Neural cell (in vitro differentiated cells): ENCODE data around the gene ZSWIM8. TPM values are rescaled to one million over a fixed set of nuclear protein-coding genes. Genes with fewer than 3 reads are reported as not detected.

ENCODE experiments used
- H2AFZ ChIP-seq: fragments of 200-600, 300-800 bp; sonication (generic), shearing (Covaris generic); 2 replicates; pipeline ENCODE4 v1.6.0; 2014; ENCODE audit warnings: low read depth, mild to moderate bottlenecking, antibody characterized with exemption, low read length, moderate library complexity
- H3F3A ChIP-seq: fragments of 200-600 bp; shearing (Covaris generic); 2 replicates; pipeline ENCODE4 v1.6.1; 2016; ENCODE audit warnings: mild to moderate bottlenecking, moderate library complexity, mixed read lengths, antibody characterized with exemption, low read length; ENCODE audit not compliant: insufficient read depth, poor library complexity, severe bottlenecking
- H3K27ac ChIP-seq: fragments of 200-600, 300-800 bp; sonication (generic), shearing (Covaris generic); 2 replicates; pipeline ENCODE4 v1.5.1; 2014; ENCODE audit warnings: mild to moderate bottlenecking, low read length, moderate library complexity
- H3K27me3 ChIP-seq: fragments of 300-800, 200-600 bp; sonication (generic), shearing (Covaris generic); 2 replicates; pipeline ENCODE4 v1.6.0; 2014; ENCODE audit warnings: mild to moderate bottlenecking, low read depth, low read length, moderate library complexity; ENCODE audit not compliant: insufficient read depth
- H3K36me3 ChIP-seq: fragments of 300-800, 200-600 bp; sonication (generic), shearing (Covaris generic); 2 replicates; pipeline ENCODE4 v1.5.1; 2014; ENCODE audit warnings: mild to moderate bottlenecking, antibody characterized with exemption, low read length, moderate library complexity; ENCODE audit not compliant: insufficient read depth
- H3K4me2 ChIP-seq: fragments of 300-800, 200-600 bp; sonication (generic), shearing (Covaris generic); 2 replicates; pipeline ENCODE4 v1.6.0; 2014; ENCODE audit warnings: mild to moderate bottlenecking, low read length
- H3K4me3 ChIP-seq: fragments of 300-800, 200-600 bp; sonication (generic), shearing (Covaris generic); 2 replicates; pipeline ENCODE4 v1.5.1; 2014; ENCODE audit warnings: mild to moderate bottlenecking, low read length, moderate library complexity
- H3K79me2 ChIP-seq: fragments of 200-600 bp; shearing (Covaris generic); replicated peaks from 2 replicates; pipeline ENCODE4 v1.6.0; 2014; ENCODE audit warnings: mild to moderate bottlenecking, low read length, moderate library complexity; ENCODE audit not compliant: insufficient read depth
- H3K9ac ChIP-seq: fragments of 300-800, 200-600 bp; sonication (generic), shearing (Covaris generic); 2 replicates; pipeline ENCODE4 v1.6.1; 2016; ENCODE audit warnings: mild to moderate bottlenecking, low read length, mixed read lengths
- H3K9me2 ChIP-seq: fragments of 200-600 bp; shearing (Covaris generic); 2 replicates; pipeline ENCODE4 v1.6.1; 2016; ENCODE audit warnings: mild to moderate bottlenecking, low read length, mixed read lengths; ENCODE audit not compliant: insufficient read depth
- H3K9me3 ChIP-seq: fragments of 200-600, 300-800 bp; sonication (generic), shearing (Covaris generic); 2 replicates; pipeline ENCODE4 v1.6.1; 2016; ENCODE audit warnings: mild to moderate bottlenecking, mixed run types, low read length, moderate library complexity, mixed read lengths
- H4K20me1 ChIP-seq: fragments of 200-600 bp; shearing (Covaris generic); 2 replicates; pipeline ENCODE4 v1.6.1; 2016; ENCODE audit warnings: mild to moderate bottlenecking, mixed run types; ENCODE audit not compliant: insufficient read depth
- CTCF ChIP-seq: fragments of 450-650 bp; IDR thresholded peaks from 2 replicates; pipeline ENCODE4 v1.5.1; 2014; ENCODE audit warnings: antibody characterized with exemption, mild to moderate bottlenecking, moderate library complexity; ENCODE audit not compliant: poor library complexity, severe bottlenecking
- EP300 ChIP-seq: fragments of 450-650 bp; conservative IDR thresholded peaks from 2 replicates; pipeline ENCODE4 v1.6.1; 2014; ENCODE audit warnings: antibody characterized with exemption, mild to moderate bottlenecking, moderate library complexity; ENCODE audit not compliant: poor library complexity, severe bottlenecking
- EZH2 ChIP-seq: fragments of 200-600, 300-800 bp; shearing (Covaris generic), sonication (generic); IDR thresholded peaks from 2 replicates; pipeline ENCODE4 v1.6.1; 2014; ENCODE audit warnings: antibody characterized with exemption, low read length, borderline replicate concordance, mild to moderate bottlenecking; ENCODE audit not compliant: insufficient read depth, poor library complexity, severe bottlenecking
- MXI1 ChIP-seq: fragments of 450-650 bp; conservative IDR thresholded peaks from 2 replicates; pipeline ENCODE4 v1.6.1; 2014; ENCODE audit warnings: antibody characterized with exemption, mild to moderate bottlenecking; ENCODE audit not compliant: poor library complexity, severe bottlenecking
- POLR2AphosphoS5 ChIP-seq: IDR thresholded peaks from 2 replicates; pipeline ENCODE4 v1.6.1; 2012
- RAD21 ChIP-seq: fragments of 450-650 bp; conservative IDR thresholded peaks from 2 replicates; pipeline ENCODE4 v1.6.1; 2014; ENCODE audit warnings: antibody characterized with exemption, mild to moderate bottlenecking, moderate library complexity
- REST ChIP-seq: IDR thresholded peaks from 2 replicates; pipeline ENCODE4 v1.6.1; 2012; ENCODE audit warnings: borderline replicate concordance
- SMC3 ChIP-seq: fragments of 450-650 bp; conservative IDR thresholded peaks from 2 replicates; pipeline ENCODE4 v1.6.1; 2014; ENCODE audit warnings: antibody characterized with exemption, mild to moderate bottlenecking, moderate library complexity; ENCODE audit not compliant: poor library complexity
- TAF1 ChIP-seq: IDR thresholded peaks from 2 replicates; pipeline ENCODE4 v1.6.1; 2012; ENCODE audit warnings: low read depth
- polyA plus RNA-seq: library from polyadenylated mRNA; depleted of rRNA; stranded (reverse); fragments of >200 nt; gene quantifications from 2 replicates; pipeline ENCODE4 v1.2.3, GENCODE V29; 2014

ZSWIM8 gene
- polyA plus RNA-seq, 1 donor from 2014 or later, result 69.1 TPM

GRCh38 chr10:73850211-73850610 lies 64.8 kb downstream of the ZSWIM8 start:
- no peaks in the 10 kb centered on the region for H3K79me2 ChIP-seq
- no peaks in the 10 kb centered on the region for H4K20me1 ChIP-seq
- H2AFZ ChIP-seq, result no peak overlapping the region
- H3K4me2 ChIP-seq, result no peak overlapping the region
- TF ChIP-seq CTCF, result no peak
- TF ChIP-seq SMC3, result no peak
- no peak for TF ChIP-seq MXI1
- TF ChIP-seq EZH2, result no peak
- TF ChIP-seq POLR2AphosphoS5, result no peak
- no peak for TF ChIP-seq RAD21
- no peak for TF ChIP-seq TAF1
- TF ChIP-seq EP300, result no peak
- no peak for TF ChIP-seq REST
- H3K36me3 ChIP-seq, result no peaks in the 10 kb centered on the region
- no peaks in the 10 kb centered on the region for H3F3A ChIP-seq
- no peak overlapping the region for H3K4me3 ChIP-seq
- H3K9ac ChIP-seq, result no peak overlapping the region
- H3K9me2 ChIP-seq, result no peaks in the 10 kb centered on the region
- no peaks in the 10 kb centered on the region for H3K9me3 ChIP-seq
- no peaks in the 10 kb centered on the region for H3K27me3 ChIP-seq
- H3K27ac ChIP-seq, result no peak overlapping the region

GRCh38 chr10:73850863-73851461 lies 65.6 kb downstream of the ZSWIM8 start:
- no peak overlapping the region for H3K4me3 ChIP-seq
- no peak for TF ChIP-seq CTCF
- TF ChIP-seq SMC3, result no peak
- TF ChIP-seq MXI1, result no peak
- no peak for TF ChIP-seq POLR2AphosphoS5
- TF ChIP-seq REST, result no peak
- no peak for TF ChIP-seq RAD21
- TF ChIP-seq EP300, result no peak
- no peak for TF ChIP-seq TAF1
- TF ChIP-seq EZH2, result no peak
- no peaks in the 10 kb centered on the region for H3K27me3 ChIP-seq
- no peaks in the 10 kb centered on the region for H3K9me2 ChIP-seq
- H2AFZ ChIP-seq, result no peak overlapping the region
- no peaks in the 10 kb centered on the region for H4K20me1 ChIP-seq
- no peak overlapping the region for H3K9ac ChIP-seq
- no peak overlapping the region for H3K27ac ChIP-seq
- no peaks in the 10 kb centered on the region for H3F3A ChIP-seq
- no peaks in the 10 kb centered on the region for H3K9me3 ChIP-seq
- H3K79me2 ChIP-seq, result no peaks in the 10 kb centered on the region
- H3K4me2 ChIP-seq, result no peak overlapping the region
- no peaks in the 10 kb centered on the region for H3K36me3 ChIP-seq
